RPMI8226 (cell line): Measurements from ENCODE around the gene RCC2.
A peak's percentile ranks its signal among the peaks of the same experiment; 100 is the strongest.

ENCODE experiments used
- DNase-seq: peaks from one replicate; pipeline ENCODE4 v3.0.0-alpha.2; 2015

RCC2 gene

GRCh38 chr1:17370618-17371017, 68.9 kb downstream of the RCC2 start:
- peak; percentile 54 for DNase-seq

GRCh38 chr1:17369466-17369865, 70.0 kb downstream of the RCC2 start:
- no peak for DNase-seq

- no peak for DNase-seq
Measured at GRCh38 chr1:17365293-17365692, 74.2 kb downstream of the RCC2 start.

- DNase-seq = no peak
Measured at GRCh38 chr1:17363771-17364170, 75.7 kb downstream of the RCC2 start.

GRCh38 chr1:17363351-17363750, 76.1 kb downstream of the RCC2 start:
- no peak for DNase-seq

GRCh38 chr1:17361687-17362086, 77.8 kb downstream of the RCC2 start:
- DNase-seq = no peak

- DNase-seq = no peak
Measured at GRCh38 chr1:17360272-17360956, 79.1 kb downstream of the RCC2 start.

- DNase-seq = no peak
Measured at GRCh38 chr1:17359808-17360207, 79.7 kb downstream of the RCC2 start.

- DNase-seq = no peak
Measured at GRCh38 chr1:17359031-17359430, 80.4 kb downstream of the RCC2 start.

- no peak for DNase-seq
Measured at GRCh38 chr1:17358557-17358956, 80.9 kb downstream of the RCC2 start.
